Neutrophil (primary cell): ENCODE measurements around the gene BRSK2.
"Not testable (repeated sequence)": the region's sequence is repeated elsewhere in the genome, so short reads cannot be mapped to it uniquely, and the experiment has no call there.

Experiments used
- H3K27ac ChIP-seq: fragments of 200-600 bp; sonication (generic); 2 replicates; pipeline ENCODE4 v1.5.1; 2016; ENCODE audit warnings: mild to moderate bottlenecking, moderate library complexity
- H3K27me3 ChIP-seq: fragments of 200-600 bp; sonication (generic); 2 replicates; pipeline ENCODE4 v1.6.0; 2016; ENCODE audit warnings: mild to moderate bottlenecking
- H3K36me3 ChIP-seq: fragments of 200-600 bp; sonication (generic); 2 replicates; pipeline ENCODE4 v1.5.1; 2017
- H3K4me1 ChIP-seq, 2 experiments: fragments of 200-600 bp in 1 of 2; sonication (generic) in 1 of 2; 1 replicate in 1 of 2; 2 replicates in 1 of 2; pipeline versions ENCODE4 v1.5.1 to v1.6.1; 2013 to 2016; ENCODE audit warnings: low read depth in 1 of 2, low read length in 1 of 2, mild to moderate bottlenecking in 1 of 2, moderate library complexity in 1 of 2; ENCODE audit not compliant: control insufficient read depth in 1 of 2, insufficient read depth in 1 of 2
- H3K4me3 ChIP-seq, 2 experiments: fragments of 200-600 bp in 1 of 2; sonication (generic) in 1 of 2; 1 replicate in 1 of 2; 2 replicates in 1 of 2; pipeline ENCODE4 v1.5.1; 2013 to 2016; ENCODE audit warnings: low read depth in 1 of 2, low read length in 1 of 2, mild to moderate bottlenecking in 1 of 2, moderate library complexity in 1 of 2
- H3K9me3 ChIP-seq: fragments of 200-600 bp; sonication (generic); 2 replicates; pipeline ENCODE4 v1.5.1; 2016
- CTCF ChIP-seq: fragments of 200-600 bp; sonication (generic); IDR thresholded peaks from 2 replicates; pipeline ENCODE4 v1.5.1; 2016; ENCODE audit warnings: antibody characterized with exemption

The BRSK2 gene

GRCh38 chr11:1419811-1420210, 30.1 kb downstream of the BRSK2 start:
- no peaks in the 10 kb centered on the region for H3K36me3 ChIP-seq
- no peaks in the 10 kb centered on the region for H3K27me3 ChIP-seq
- H3K27ac ChIP-seq: no peak overlapping the region
- H3K9me3 ChIP-seq: peaks cover 24% of the 10 kb centered on the region
- H3K4me1 ChIP-seq: no peaks in the 10 kb centered on the region
- H3K4me3 ChIP-seq: no peak overlapping the region
- TF ChIP-seq CTCF: no peak

GRCh38 chr11:1421291-1421690, 31.6 kb downstream of the BRSK2 start:
- Histone ChIP-seq H3K9me3 (peaks cover 16% of the 10 kb centered on the region), H3K4me3 (no peak overlapping the region), H3K4me1 (no peaks in the 10 kb centered on the region), H3K27me3 (no peaks in the 10 kb centered on the region), H3K27ac (no peak overlapping the region), H3K36me3 (no peaks in the 10 kb centered on the region)
- no peak for TF ChIP-seq CTCF

GRCh38 chr11:1422481-1422880, 32.7 kb downstream of the BRSK2 start:
- Histone ChIP-seq H3K27me3 (no peaks in the 10 kb centered on the region), H3K36me3 (no peaks in the 10 kb centered on the region), H3K9me3 (peaks cover 8% of the 10 kb centered on the region), H3K27ac (no peak overlapping the region), H3K4me1 (no peaks in the 10 kb centered on the region), H3K4me3 (no peak overlapping the region)
- TF ChIP-seq CTCF: no peak

- Histone ChIP-seq H3K4me1 (no peaks in the 10 kb centered on the region), H3K27me3 (no peaks in the 10 kb centered on the region), H3K9me3 (peaks cover 8% of the 10 kb centered on the region), H3K27ac (no peak overlapping the region), H3K36me3 (no peaks in the 10 kb centered on the region), H3K4me3 (no peak overlapping the region)
- no peak for TF ChIP-seq CTCF
Measured at GRCh38 chr11:1422981-1423380, 33.2 kb downstream of the BRSK2 start.

GRCh38 chr11:1423406-1423805, 33.7 kb downstream of the BRSK2 start:
- not testable (repeated sequence) for H3K27ac ChIP-seq, H3K9me3 ChIP-seq, H3K4me3 ChIP-seq, H3K4me1 ChIP-seq, H3K27me3 ChIP-seq, H3K36me3 ChIP-seq

GRCh38 chr11:1425006-1425405, 35.3 kb downstream of the BRSK2 start:
- no peak overlapping the region for H3K4me3 ChIP-seq
- H3K9me3 ChIP-seq: no peaks in the 10 kb centered on the region
- H3K27me3 ChIP-seq: no peaks in the 10 kb centered on the region
- TF ChIP-seq CTCF: no peak
- H3K4me1 ChIP-seq: no peaks in the 10 kb centered on the region
- H3K36me3 ChIP-seq: no peaks in the 10 kb centered on the region
- no peak overlapping the region for H3K27ac ChIP-seq
